A673 (cell line): ENCODE results near the gene PRSS56. TPM values are rescaled to one million over a fixed set of nuclear protein-coding genes. Genes with fewer than 3 reads are reported as not detected.

Source experiments
- BruUV-seq: library from RNA; stranded (reverse); fragments of 400-500 nt; replicated peaks from 2 replicates; lab custom pipeline; 2021; lab: Mats Ljungman, UMichigan
- CTCF ChIA-PET: fragments of 300-600 bp; sonication (Branson Sonifier 250); formaldehyde crosslinking; loops from one replicate; lab custom pipeline; 2022; ENCODE audit warnings: antibody characterized with exemption; lab: Charles Lee
- POLR2A ChIA-PET: fragments of 300-600 bp; sonication (Branson Sonifier 250); formaldehyde crosslinking; loops from one replicate; lab custom pipeline; 2022; ENCODE audit warnings: antibody characterized with exemption; ENCODE audit not compliant: low non-redundant PET; lab: Charles Lee
- DNase-seq: peaks from one replicate; pipeline ENCODE4 v3.0.0-alpha.2; 2015; ENCODE audit warnings: low spot score
- H3K27ac ChIP-seq: fragments of 200-600 bp; sonication (generic); 2 replicates; pipeline ENCODE4 v1.5.1; 2016; ENCODE audit warnings: mixed run types, low read depth, mild to moderate bottlenecking, mixed read lengths, antibody characterized with exemption, low read length; ENCODE audit not compliant: poor library complexity, severe bottlenecking
- H3K27me3 ChIP-seq: fragments of 200-600 bp; sonication (generic); replicated peaks from 2 replicates; pipeline ENCODE4 v1.6.1; 2017; ENCODE audit warnings: mixed run types, low read depth, mild to moderate bottlenecking, mixed read lengths, antibody characterized with exemption, low read length; ENCODE audit not compliant: insufficient read depth, poor library complexity
- H3K36me3 ChIP-seq: fragments of 200-600 bp; sonication (generic); 2 replicates; pipeline ENCODE4 v1.6.1; 2016; ENCODE audit warnings: mixed run types, mild to moderate bottlenecking, mixed read lengths, antibody characterized with exemption, low read length; ENCODE audit not compliant: insufficient read depth, poor library complexity, severe bottlenecking
- H3K4me1 ChIP-seq: fragments of 200-600 bp; sonication (generic); 2 replicates; pipeline ENCODE4 v1.6.1; 2017; ENCODE audit warnings: mixed run types, mild to moderate bottlenecking, mixed read lengths, antibody characterized with exemption, low read length; ENCODE audit not compliant: insufficient read depth, poor library complexity, severe bottlenecking
- H3K4me3 ChIP-seq: fragments of 200-600 bp; sonication (generic); 2 replicates; pipeline ENCODE4 v1.5.1; 2016; ENCODE audit warnings: low read depth, mixed run types, mild to moderate bottlenecking, mixed read lengths, low read length; ENCODE audit not compliant: poor library complexity, severe bottlenecking
- H3K9me3 ChIP-seq: fragments of 200-600 bp; sonication (generic); 2 replicates; pipeline ENCODE4 v1.6.1; 2016; ENCODE audit warnings: mixed run types, low read depth, mild to moderate bottlenecking, mixed read lengths, antibody characterized with exemption, low read length; ENCODE audit not compliant: poor library complexity, severe bottlenecking
- CTCF ChIP-seq: fragments of 300-800, 200-600 bp; sonication (generic); conservative IDR thresholded peaks from 2 replicates; pipeline ENCODE4 v1.5.1; 2017; ENCODE audit warnings: low read depth, mild to moderate bottlenecking, antibody characterized with exemption, low read length, moderate library complexity, mixed read lengths
- EZH2 ChIP-seq: fragments of 200-600 bp; sonication (generic); IDR thresholded peaks from 2 replicates; pipeline ENCODE4 v1.6.1; 2017; ENCODE audit warnings: borderline replicate concordance, low read depth, mild to moderate bottlenecking, mixed read lengths, antibody characterized with exemption, low read length; ENCODE audit not compliant: poor library complexity, severe bottlenecking
- intact Hi-C: fragments of 100-400 bp; cut with micrococcal nuclease; formaldehyde crosslinking; loops from one replicate; pipeline ENCODE4 v1.10.0; 2022; ENCODE audit not compliant: unreplicated experiment
- total RNA-seq: library from RNA; stranded (reverse); gene quantifications from 2 replicates; pipeline ENCODE4 v1.2.3, GENCODE V29; 2021

PRSS56 gene
- total RNA-seq, 1 experiment from 2014 or later: not detected

- Histone ChIP-seq H3K4me3 (no peak overlapping the region), H3K9me3 (no peaks in the 10 kb centered on the region), H3K27me3 (peaks cover 11% of the 10 kb centered on the region), H3K4me1 (no peaks in the 10 kb centered on the region), H3K27ac (no peak overlapping the region), H3K36me3 (no peaks in the 10 kb centered on the region)
- DNase-seq: no peak
- BruUV-seq: no TSS peak
- POLR2A ChIA-PET: no interaction called here
- CTCF ChIA-PET: no interaction called here
- intact Hi-C loops: no loop called here
- TF ChIP-seq CTCF (no peak), EZH2 (no peak)
Observed at GRCh38 chr2:232476791-232477190, 43.4 kb upstream of the PRSS56 start.

- ChIA-PET CTCF (no interaction called here), POLR2A (no interaction called here)
- Histone ChIP-seq H3K9me3 (no peaks in the 10 kb centered on the region), H3K4me3 (no peak overlapping the region), H3K27me3 (peaks cover 3% of the 10 kb centered on the region), H3K27ac (no peak overlapping the region), H3K36me3 (no peaks in the 10 kb centered on the region), H3K4me1 (no peaks in the 10 kb centered on the region)
- intact Hi-C loops: no loop called here
- TF ChIP-seq CTCF (no peak), EZH2 (no peak)
- DNase-seq: no peak
- no TSS peak for BruUV-seq
Observed at GRCh38 chr2:232477751-232478510, 42.3 kb upstream of the PRSS56 start.

- H3K36me3 ChIP-seq: no peaks in the 10 kb centered on the region
- ChIA-PET CTCF (no interaction called here), POLR2A (no interaction called here)
- no peaks in the 10 kb centered on the region for H3K4me1 ChIP-seq
- intact Hi-C loops: no loop called here
- no peak for DNase-seq
- no peak overlapping the region for H3K4me3 ChIP-seq
- H3K27ac ChIP-seq: no peak overlapping the region
- H3K9me3 ChIP-seq: no peaks in the 10 kb centered on the region
- H3K27me3 ChIP-seq: no peaks in the 10 kb centered on the region
- no TSS peak for BruUV-seq
- TF ChIP-seq CTCF: no peak
- TF ChIP-seq EZH2: no peak
Observed at GRCh38 chr2:232478571-232479340, 41.4 kb upstream of the PRSS56 start.
